OCI-LY7 (cell line): Measurements from ENCODE around the gene CEND1. TPM values are rescaled to one million over a fixed set of nuclear protein-coding genes. Genes with fewer than 3 reads are reported as not detected.
A peak's percentile ranks its signal among the peaks of the same experiment; 100 is the strongest.

Source experiments
- BruUV-seq: library from RNA; stranded (reverse); fragments of 400-500 nt; replicated peaks from 2 replicates; lab custom pipeline; 2021; lab: Mats Ljungman, UMichigan
- CTCF ChIA-PET: fragments of 300-600 bp; sonication (Branson Sonifier 250); formaldehyde crosslinking; loops from one replicate; lab custom pipeline; 2022; ENCODE audit warnings: antibody characterized with exemption; ENCODE audit not compliant: unreplicated experiment; lab: Charles Lee
- POLR2A ChIA-PET: fragments of 300-600 bp; sonication (Branson Sonifier 250); formaldehyde crosslinking; loops from one replicate; lab custom pipeline; 2022; ENCODE audit warnings: antibody characterized with exemption; lab: Charles Lee
- DNase-seq: peaks from one replicate; pipeline ENCODE4 v3.0.0-alpha.2; 2015; ENCODE audit warnings: low spot score
- H2AFZ ChIP-seq: fragments of 200-600 bp; sonication (generic), shearing (Covaris generic); 2 replicates; pipeline ENCODE4 v1.6.1; 2014; ENCODE audit warnings: mild to moderate bottlenecking, antibody characterized with exemption, low read length, moderate library complexity
- H3K27ac ChIP-seq: fragments of 200-600 bp; sonication (generic); 2 replicates; pipeline ENCODE4 v1.5.1; 2014; ENCODE audit warnings: mixed run types, low read depth, mild to moderate bottlenecking, moderate library complexity, low read length, inconsistent platforms; ENCODE audit not compliant: poor library complexity, severe bottlenecking
- H3K36me3 ChIP-seq: fragments of 200-600 bp; sonication (generic); 2 replicates; pipeline ENCODE4 v1.6.1; 2014; ENCODE audit warnings: mild to moderate bottlenecking, antibody characterized with exemption, low read length, moderate library complexity, mixed read lengths; ENCODE audit not compliant: insufficient read depth
- H3K4me1 ChIP-seq: fragments of 200-600 bp; sonication (generic); 2 replicates; pipeline ENCODE4 v1.5.1; 2014; ENCODE audit warnings: mild to moderate bottlenecking, low read length; ENCODE audit not compliant: insufficient read depth, poor library complexity, severe bottlenecking
- H3K4me2 ChIP-seq: fragments of 200-600 bp; sonication (generic); 2 replicates; pipeline ENCODE4 v1.6.1; 2014; ENCODE audit warnings: mild to moderate bottlenecking, low read length
- H3K4me3 ChIP-seq: fragments of 200-600 bp; sonication (generic); 2 replicates; pipeline ENCODE4 v1.5.1; 2014; ENCODE audit warnings: mild to moderate bottlenecking, low read depth, low read length; ENCODE audit not compliant: poor library complexity, severe bottlenecking
- H3K79me2 ChIP-seq: fragments of 200-600 bp; sonication (generic); 2 replicates; pipeline ENCODE4 v1.6.1; 2016; ENCODE audit warnings: low read depth, mild to moderate bottlenecking, low read length, moderate library complexity, mixed read lengths; ENCODE audit not compliant: insufficient read depth
- H3K9me2 ChIP-seq: fragments of 200-600 bp; sonication (generic); 2 replicates; pipeline ENCODE4 v1.6.1; 2016; ENCODE audit warnings: mild to moderate bottlenecking, low read length, mixed read lengths; ENCODE audit not compliant: insufficient read depth
- H3K9me3 ChIP-seq: fragments of 200-600 bp; sonication (generic); 2 replicates; pipeline ENCODE4 v1.6.1; 2014; ENCODE audit warnings: mild to moderate bottlenecking, mixed run types, low read length, mixed read lengths
- H4K20me1 ChIP-seq: fragments of 200-600 bp; sonication (generic); 2 replicates; pipeline ENCODE4 v1.6.1; 2014; ENCODE audit warnings: mild to moderate bottlenecking, antibody characterized with exemption, low read length, moderate library complexity, mixed read lengths; ENCODE audit not compliant: insufficient read depth
- CTCF ChIP-seq: fragments of 200-600 bp; sonication (generic); conservative IDR thresholded peaks from 2 replicates; pipeline ENCODE4 v1.5.1; 2014; ENCODE audit warnings: mild to moderate bottlenecking, antibody characterized with exemption, low read length, moderate library complexity, mixed read lengths
- EZH2phosphoT487 ChIP-seq: fragments of 200-600 bp; sonication (generic); IDR thresholded peaks from 2 replicates; pipeline ENCODE4 v1.6.1; 2018; ENCODE audit warnings: low read depth, borderline replicate concordance, mild to moderate bottlenecking, mixed run types, antibody characterized with exemption, low read length, moderate library complexity, mixed read lengths
- intact Hi-C: fragments of 100-400 bp; cut with micrococcal nuclease; formaldehyde crosslinking; loops from one replicate; pipeline ENCODE4 v1.10.0; 2022; ENCODE audit not compliant: unreplicated experiment
- total RNA-seq, 2 experiments: library from RNA; depleted of rRNA in 1 of 2; stranded (reverse); fragments of >200 nt in 1 of 2; shearing (Covaris generic) in 1 of 2; gene quantifications; 2 replicates each; pipeline ENCODE4 v1.2.3, GENCODE V29; 2014 to 2022

Gene CEND1
- total RNA-seq, 2 experiments from 2014 or later: 17.5 to 32.5 TPM

GRCh38 chr11:829847-830294 is 40.0 kb upstream of the CEND1 start:
- no peaks in the 10 kb centered on the region for H3K36me3 ChIP-seq
- H3K4me2 ChIP-seq: peak overlapping the region; percentile 68
- intact Hi-C loops: no loop called here
- H3K4me3 ChIP-seq: peak overlapping the region; percentile 29
- H4K20me1 ChIP-seq: no peaks in the 10 kb centered on the region
- H2AFZ ChIP-seq: no peak overlapping the region
- ChIA-PET POLR2A (interaction anchor here (1.0 kb wide), 1 partner anchor 13 kb away, joined by 4 read pairs; no protein-coding TSS in a partner anchor), CTCF (no interaction called here)
- DNase-seq: no peak
- peaks cover 36% of the 10 kb centered on the region for H3K4me1 ChIP-seq
- no TSS peak for BruUV-seq
- H3K9me3 ChIP-seq: no peaks in the 10 kb centered on the region
- H3K27ac ChIP-seq: no peak overlapping the region
- no peak for TF ChIP-seq EZH2phosphoT487
- TF ChIP-seq CTCF: no peak
- no peaks in the 10 kb centered on the region for H3K9me2 ChIP-seq
- no peaks in the 10 kb centered on the region for H3K79me2 ChIP-seq

DNA sequence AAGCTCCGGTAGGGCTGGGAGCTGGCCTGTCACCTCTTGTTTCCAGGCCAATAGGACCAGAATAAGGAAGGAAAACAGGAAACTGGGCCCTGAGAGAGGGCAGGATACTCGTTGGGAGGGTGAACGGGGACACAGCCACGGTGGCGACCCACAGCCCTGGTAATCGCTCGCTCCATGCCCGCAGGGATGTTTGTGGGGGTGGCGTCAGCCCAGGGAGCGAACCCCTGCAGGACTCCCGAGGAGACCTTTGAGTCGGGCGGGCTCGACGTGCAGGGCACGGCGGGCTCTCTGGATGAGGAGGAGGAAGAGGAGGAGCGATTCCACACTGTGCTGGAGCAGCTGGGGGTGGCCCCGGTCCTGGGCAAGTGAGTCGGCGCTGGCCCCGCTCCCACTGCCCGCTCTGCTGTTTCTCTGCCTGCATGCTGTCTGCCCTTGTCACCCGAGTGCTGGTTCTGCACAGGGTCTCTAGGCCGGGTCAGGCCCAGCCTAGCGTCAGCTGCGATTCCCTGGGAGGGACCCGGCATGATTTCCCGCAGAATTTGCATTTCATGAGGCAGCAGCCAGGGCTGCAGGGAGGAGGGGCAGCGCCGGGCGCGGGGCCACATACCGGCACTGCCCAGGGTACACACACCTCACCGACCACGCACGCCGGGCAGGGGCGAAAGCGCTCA is 39.4 kb upstream of the CEND1 start:
- CTCF ChIA-PET: no interaction called here
- Histone ChIP-seq H2AFZ (no peak overlapping the region), H3K4me1 (peaks cover 36% of the 10 kb centered on the region), H3K9me2 (no peaks in the 10 kb centered on the region), H3K4me2 (peak overlapping the region; percentile 68), H3K9me3 (no peaks in the 10 kb centered on the region), H3K36me3 (no peaks in the 10 kb centered on the region), H3K27ac (no peak overlapping the region), H4K20me1 (no peaks in the 10 kb centered on the region), H3K4me3 (peak overlapping the region; percentile 29), H3K79me2 (no peaks in the 10 kb centered on the region)
- intact Hi-C loops: no loop called here
- DNase-seq: no peak
- TF ChIP-seq EZH2phosphoT487 (no peak), CTCF (no peak)
- POLR2A ChIA-PET: interaction anchor here (0.7 to 1.0 kb wide), 2 partner anchors 14 kb away, joined by 3 to 4 read pairs; partner anchors contain the start of gene TSPAN4
- no TSS peak for BruUV-seq
